ENCODE data around the gene SLC5A1. TPM values are rescaled to one million over a fixed set of nuclear protein-coding genes. Genes with fewer than 3 reads are reported as not detected.
A peak's percentile ranks its signal among the peaks of the same experiment; 100 is the strongest.

The SLC5A1 gene
- total and polyA plus RNA-seq, 2 of the 8 experiments (the other 6 are each of a cell fraction or from before 2014, with no cell fraction given): 0.06 TPM; not detected in 1

GRCh38 chr22:32158712-32159533, 115.9 kb downstream of the SLC5A1 start, which contains the start of gene C22orf42:
C22orf42 (minus strand) TSS chr22:32159303; CDS start chr22:32159215, 88 bp downstream.
- Histone ChIP-seq H4K20me1 (replicated peaks in 1 of 2; ENCODE audit: control insufficient read depth in 1 of 2, insufficient read depth in 2 of 2, low read length in 2 of 2) (no peaks in the 10 kb centered on the region), H2BK20ac (ENCODE audit: low read length) (no peak within 1 kb of the TSS), H4K5ac (ENCODE audit: insufficient read length, low read depth, low read length) (no peak within 1 kb of the TSS), H2BK12ac (ENCODE audit: low read depth, low read length) (no peak within 1 kb of the TSS), H2BK15ac (ENCODE audit: low read length) (no peak within 1 kb of the TSS), H3K4me1 (replicated peaks in 1 of 4; ENCODE audit: control insufficient read depth in 3 of 4, insufficient read depth in 4 of 4, low read length in 3 of 4) (no peaks in the 10 kb centered on the region; a peak in 3 of 7 replicates), H3K79me2 (ENCODE audit: control insufficient read depth in 1 of 2, insufficient read depth in 2 of 2, low read length in 2 of 2) (no peaks in the 10 kb centered on the region), H3K79me1 (ENCODE audit: low read depth, low read length) (no peaks in the 10 kb centered on the region), H4K8ac (ENCODE audit: extremely low read depth, insufficient read depth, low read length) (no peak within 1 kb of the TSS), H3K27me3 (replicated peaks in 1 of 4; ENCODE audit: control insufficient read depth in 3 of 4, extremely low read depth in 1 of 4, insufficient read depth in 3 of 4, low read length in 3 of 4) (no peaks in the 10 kb centered on the region), H3K14ac (ENCODE audit: insufficient read length) (no peak within 1 kb of the TSS), H3K27ac (ENCODE audit: low read depth, low read length) (no peak within 1 kb of the TSS), H2AK5ac (ENCODE audit: low read depth, low read length) (no peak within 1 kb of the TSS), H2BK120ac (replicated peaks; ENCODE audit: low read depth, low read length) (no peak within 1 kb of the TSS), H3K9ac (replicated peaks in 1 of 4; ENCODE audit: extremely low read depth in 1 of 4, low read depth in 3 of 4, low read length in 3 of 4) (no peak within 1 kb of the TSS), H2AFZ (ENCODE audit: low read length) (no peak within 1 kb of the TSS), H3K18ac (ENCODE audit: extremely low read depth, low read length) (no peak within 1 kb of the TSS), H4K91ac (replicated peaks; ENCODE audit: insufficient read length, low read length) (no peak within 1 kb of the TSS), H3K4me3 (ENCODE audit: extremely low read depth in 1 of 4, insufficient read depth in 2 of 4, low read depth in 3 of 4, low read length in 4 of 4) (no peak within 1 kb of the TSS), H3K56ac (replicated peaks; ENCODE audit: insufficient read length, low read depth, low read length) (no peak within 1 kb of the TSS), H3K4me2 (ENCODE audit: insufficient read depth in 1 of 2, low read depth in 2 of 2, low read length in 2 of 2) (no peak within 1 kb of the TSS), H3K23ac (ENCODE audit: insufficient read length) (no peak within 1 kb of the TSS), H3K4ac (replicated peaks; ENCODE audit: insufficient read length, low read depth, low read length) (no peak within 1 kb of the TSS), H3K9me3 (ENCODE audit: insufficient read depth in 2 of 2, low read depth in 1 of 2, low read length in 1 of 2) (no peaks in the 10 kb centered on the region), H3K36me3 (ENCODE audit: control insufficient read depth in 2 of 4, insufficient read depth in 4 of 4, low read length in 3 of 4) (no peaks in the 10 kb centered on the region), H3K23me2 (ENCODE audit: low read depth, low read length) (no peaks in the 10 kb centered on the region), H2BK5ac (ENCODE audit: low read depth, low read length) (no peak within 1 kb of the TSS)
- ChIA-PET CTCF (ENCODE audit: partially characterized antibody) (interaction anchor here (0.6 to 1.7 kb wide), 3 partner anchors 11 to 131 kb away, joined by 3 to 4 read pairs (median 3); no protein-coding TSS in a partner anchor), POLR2A (ENCODE audit: partially characterized antibody) (interaction anchor here (0.7 to 1.2 kb wide), 3 partner anchors 11 to 302 kb away, joined by 3 to 4 read pairs (median 3); no protein-coding TSS in a partner anchor)
- DNase-seq (ENCODE audit: low read depth in 1 of 2, low spot score in 2 of 2) (no peak), FAIRE-seq (no peak)
- TF ChIP-seq CEBPB (IDR thresholded peaks at IDR 0.05; ENCODE audit: low read depth, low read length) (no peak), CREB1 (IDR thresholded peaks at IDR 0.05) (no peak), MAFK (IDR thresholded peaks at IDR 0.05; ENCODE audit: low read depth, low read length) (no peak), KDM5A (IDR thresholded peaks at IDR 0.05; ENCODE audit: low read length) (no peak), CBX8 (IDR thresholded peaks at IDR 0.05; ENCODE audit: borderline replicate concordance, low read depth, low read length) (no peak), EP300 (IDR thresholded peaks at IDR 0.05; ENCODE audit: borderline replicate concordance in 1 of 2, low read depth in 2 of 2, low read length in 2 of 2) (no peak), KDM1A (IDR thresholded peaks at IDR 0.05; ENCODE audit: borderline replicate concordance, low read length) (no peak), YY1 (IDR thresholded peaks at IDR 0.05; ENCODE audit: low read depth, low read length) (peak; percentile 78)
- TF ChIP-seq, protein P1, sequence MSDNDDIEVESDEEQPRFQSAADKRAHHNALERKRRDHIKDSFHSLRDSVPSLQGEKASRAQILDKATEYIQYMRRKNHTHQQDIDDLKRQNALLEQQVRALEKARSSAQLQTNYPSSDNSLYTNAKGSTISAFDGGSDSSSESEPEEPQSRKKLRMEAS (IDR thresholded peaks at IDR 0.05): no peak
- 88% methylated on average over 12 of the region's 12 CpGs; no CpG with 5 or more reads in 1 of the 2 experiments for WGBS, 2 experiments (ENCODE audit: extremely low coverage in 1 of 2, insufficient coverage in 1 of 2, insufficient read length in 1 of 2, insufficient replicate concordance in 2 of 2, low coverage in 1 of 2, low lambda C conversion rate in 2 of 2, missing lambda C conversion rate in 1 of 2)

All from H1 (cell line).